Measurements from ENCODE around the gene PREP. TPM values are rescaled to one million over a fixed set of nuclear protein-coding genes. Genes with fewer than 3 reads are reported as not detected.

The PREP gene
- total RNA-seq, 1 experiment from 2014 or later, result 69.9 TPM

DNA sequence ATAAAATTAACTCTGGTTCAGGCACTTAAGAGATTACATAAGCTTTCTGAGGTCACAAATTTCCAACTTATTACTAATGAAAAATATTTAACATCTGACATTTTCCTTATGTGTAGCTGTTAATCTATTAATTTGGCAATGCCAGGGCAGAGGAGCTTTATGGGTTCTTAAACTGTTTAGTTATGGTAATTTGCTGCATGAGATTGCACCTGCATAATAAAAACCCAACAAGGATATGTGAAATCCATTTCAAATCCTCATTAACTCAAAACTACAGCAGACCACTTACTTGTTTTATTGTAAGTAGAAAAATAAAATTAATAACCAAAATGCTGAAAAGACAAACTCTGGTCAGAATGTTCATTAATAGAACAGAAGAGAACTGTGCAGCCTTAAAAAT is 98.1 kb downstream of the PREP start:
- H3K36me3 ChIP-seq (ENCODE audit: control insufficient read depth, insufficient read depth, low read length), result no peaks in the 10 kb centered on the region
- CTCF ChIA-PET, result no interaction called here
- no peaks in the 10 kb centered on the region for H3K27me3 ChIP-seq (replicated peaks; ENCODE audit: control insufficient read depth, insufficient read depth, low read length)
- H3K4me1 ChIP-seq, result no peaks in the 10 kb centered on the region
- Mint-ChIP-seq H3K27me3 (ENCODE audit: insufficient read depth, unreplicated experiment) (no peaks in the 10 kb centered on the region), H3K4me1 (ENCODE audit: low read depth, unreplicated experiment) (no peaks in the 10 kb centered on the region), H3K4me3 (ENCODE audit: unreplicated experiment) (no peak overlapping the region), H3K27ac (ENCODE audit: unreplicated experiment) (no peak overlapping the region), H3K9me3 (ENCODE audit: unreplicated experiment) (no peaks in the 10 kb centered on the region), H3K36me3 (ENCODE audit: insufficient read depth, unreplicated experiment) (peaks cover 30% of the 10 kb centered on the region)
- BruUV-seq (replicated peaks), result no TSS peak
- intact Hi-C loops (cut with micrococcal nuclease; ENCODE audit: unreplicated experiment), result no loop called here
- POLR2A ChIA-PET, result no interaction called here
- DNase-seq, result no peak
- H3K9me3 ChIP-seq, result no peaks in the 10 kb centered on the region
- no peak overlapping the region for H3K4me3 ChIP-seq (ENCODE audit: low read depth, low read length)
- TF ChIP-seq, protein P1, sequence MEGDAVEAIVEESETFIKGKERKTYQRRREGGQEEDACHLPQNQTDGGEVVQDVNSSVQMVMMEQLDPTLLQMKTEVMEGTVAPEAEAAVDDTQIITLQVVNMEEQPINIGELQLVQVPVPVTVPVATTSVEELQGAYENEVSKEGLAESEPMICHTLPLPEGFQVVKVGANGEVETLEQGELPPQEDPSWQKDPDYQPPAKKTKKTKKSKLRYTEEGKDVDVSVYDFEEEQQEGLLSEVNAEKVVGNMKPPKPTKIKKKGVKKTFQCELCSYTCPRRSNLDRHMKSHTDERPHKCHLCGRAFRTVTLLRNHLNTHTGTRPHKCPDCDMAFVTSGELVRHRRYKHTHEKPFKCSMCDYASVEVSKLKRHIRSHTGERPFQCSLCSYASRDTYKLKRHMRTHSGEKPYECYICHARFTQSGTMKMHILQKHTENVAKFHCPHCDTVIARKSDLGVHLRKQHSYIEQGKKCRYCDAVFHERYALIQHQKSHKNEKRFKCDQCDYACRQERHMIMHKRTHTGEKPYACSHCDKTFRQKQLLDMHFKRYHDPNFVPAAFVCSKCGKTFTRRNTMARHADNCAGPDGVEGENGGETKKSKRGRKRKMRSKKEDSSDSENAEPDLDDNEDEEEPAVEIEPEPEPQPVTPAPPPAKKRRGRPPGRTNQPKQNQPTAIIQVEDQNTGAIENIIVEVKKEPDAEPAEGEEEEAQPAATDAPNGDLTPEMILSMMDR (IDR thresholded peaks at IDR 0.05; ENCODE audit: insufficient read depth in 1 of 2, low read depth in 1 of 2, low read length in 1 of 2, severe bottlenecking in 1 of 2, unreplicated experiment in 1 of 2), result no peak

DNA sequence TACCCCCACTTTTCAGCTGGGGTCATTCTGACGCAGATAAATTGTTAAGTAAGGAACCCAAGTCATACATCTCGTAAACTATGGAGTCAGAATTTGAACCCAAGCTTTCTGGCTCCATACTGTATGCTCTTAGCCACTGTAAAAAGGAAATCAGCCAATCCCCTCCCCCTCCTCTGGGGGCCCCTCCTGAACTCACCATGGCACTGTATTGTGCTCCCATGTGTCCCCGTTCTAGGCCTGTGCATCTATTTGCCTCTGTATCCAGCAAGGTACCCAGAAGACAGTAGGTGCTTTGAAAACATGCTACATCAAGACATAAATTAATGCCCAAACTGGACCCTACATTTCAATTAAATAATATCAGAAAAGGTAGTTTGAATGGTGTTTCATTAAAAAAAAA is 98.5 kb downstream of the PREP start:
- Mint-ChIP-seq H3K36me3 (ENCODE audit: insufficient read depth, unreplicated experiment) (peaks cover 31% of the 10 kb centered on the region), H3K4me1 (ENCODE audit: low read depth, unreplicated experiment) (no peaks in the 10 kb centered on the region), H3K4me3 (ENCODE audit: unreplicated experiment) (no peak overlapping the region), H3K9me3 (ENCODE audit: unreplicated experiment) (no peaks in the 10 kb centered on the region), H3K27me3 (ENCODE audit: insufficient read depth, unreplicated experiment) (no peaks in the 10 kb centered on the region), H3K27ac (ENCODE audit: unreplicated experiment) (no peak overlapping the region)
- BruUV-seq (replicated peaks), result no TSS peak
- Histone ChIP-seq H3K27me3 (replicated peaks; ENCODE audit: control insufficient read depth, insufficient read depth, low read length) (no peaks in the 10 kb centered on the region), H3K4me1 (no peaks in the 10 kb centered on the region), H3K4me3 (ENCODE audit: low read depth, low read length) (no peak overlapping the region), H3K36me3 (ENCODE audit: control insufficient read depth, insufficient read depth, low read length) (no peaks in the 10 kb centered on the region), H3K9me3 (no peaks in the 10 kb centered on the region)
- intact Hi-C loops (cut with micrococcal nuclease; ENCODE audit: unreplicated experiment), result no loop called here
- no peak for DNase-seq
- ChIA-PET POLR2A (no interaction called here), CTCF (no interaction called here)
- TF ChIP-seq, protein P1 (IDR thresholded peaks at IDR 0.05; ENCODE audit: insufficient read depth in 1 of 2, low read depth in 1 of 2, low read length in 1 of 2, severe bottlenecking in 1 of 2, unreplicated experiment in 1 of 2), result no peak

DNA sequence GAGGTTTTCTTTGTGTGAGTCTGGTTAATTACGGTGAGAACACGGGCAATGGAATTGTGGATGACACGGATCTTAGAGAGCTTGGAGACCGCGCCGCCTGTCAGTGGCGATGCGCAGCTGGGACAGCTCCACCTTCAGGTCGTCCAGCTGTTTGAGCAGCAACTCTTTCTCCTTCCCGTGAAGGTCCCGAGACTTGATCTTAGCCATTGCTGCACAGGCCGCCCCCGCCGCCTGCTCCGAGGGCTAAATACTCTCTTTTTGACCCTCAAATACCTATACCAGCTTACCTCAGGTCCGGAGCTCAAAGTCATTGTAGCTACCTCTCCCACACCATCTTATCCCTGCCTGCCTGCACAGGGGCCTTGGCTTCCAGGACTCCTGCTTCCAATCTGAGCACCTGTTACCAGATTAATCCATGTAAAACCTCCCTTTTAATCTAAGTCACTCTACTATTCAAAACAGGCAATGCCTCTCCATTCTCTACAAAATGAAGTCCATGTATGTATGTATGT is 100.2 kb downstream of the PREP start:
- no peak for DNase-seq
- Histone ChIP-seq H3K27me3 (replicated peaks; ENCODE audit: control insufficient read depth, insufficient read depth, low read length) (no peaks in the 10 kb centered on the region), H3K36me3 (ENCODE audit: control insufficient read depth, insufficient read depth, low read length) (no peaks in the 10 kb centered on the region), H3K9me3 (no peaks in the 10 kb centered on the region), H3K4me3 (ENCODE audit: low read depth, low read length) (no peak overlapping the region), H3K4me1 (no peaks in the 10 kb centered on the region)
- Mint-ChIP-seq H3K4me3 (ENCODE audit: unreplicated experiment) (no peak overlapping the region), H3K9me3 (ENCODE audit: unreplicated experiment) (no peaks in the 10 kb centered on the region), H3K27ac (ENCODE audit: unreplicated experiment) (no peak overlapping the region), H3K36me3 (ENCODE audit: insufficient read depth, unreplicated experiment) (peaks cover 35% of the 10 kb centered on the region), H3K27me3 (ENCODE audit: insufficient read depth, unreplicated experiment) (no peaks in the 10 kb centered on the region), H3K4me1 (ENCODE audit: low read depth, unreplicated experiment) (no peaks in the 10 kb centered on the region)
- intact Hi-C loops (cut with micrococcal nuclease; ENCODE audit: unreplicated experiment), result no loop called here
- ChIA-PET POLR2A (no interaction called here), CTCF (no interaction called here)
- no TSS peak for BruUV-seq (replicated peaks)
- TF ChIP-seq, protein P1 (IDR thresholded peaks at IDR 0.05; ENCODE audit: insufficient read depth in 1 of 2, low read depth in 1 of 2, low read length in 1 of 2, severe bottlenecking in 1 of 2, unreplicated experiment in 1 of 2), result no peak
